HepG2 (cell line): Measurements from ENCODE around the gene FAIM. TPM values are rescaled to one million over a fixed set of nuclear protein-coding genes. Genes with fewer than 3 reads are reported as not detected.

ENCODE experiments used
- ERF ChIP-seq: IDR thresholded peaks from 2 replicates; pipeline ENCODE4 v1.6.1; 2018; ENCODE audit warnings: missing biosample characterization, missing genetic modification reagents
- NONO ChIP-seq, 2 experiments: fragments of 450-650 bp in 1 of 2; sonication (generic) in 1 of 2; formaldehyde crosslinking in 1 of 2; IDR thresholded peaks in 1 of 2; conservative IDR thresholded peaks in 1 of 2; 2 replicates each; pipeline versions ENCODE4 v1.6.1 to v1.8.0; 2017 to 2022; ENCODE audit warnings: mild to moderate bottlenecking in 1 of 2, missing genetic modification reagents in 1 of 2, moderate library complexity in 1 of 2
- ZNF546 ChIP-seq: sonication (generic); formaldehyde crosslinking; conservative IDR thresholded peaks from 2 replicates; pipeline ENCODE4 v1.8.1; 2023; ENCODE audit warnings: mild to moderate bottlenecking, missing genetic modification reagents
- ZSCAN21 ChIP-seq: sonication (generic); formaldehyde crosslinking; IDR thresholded peaks from 2 replicates; pipeline ENCODE4 v1.8.0; 2022; ENCODE audit warnings: mild to moderate bottlenecking, missing genetic modification reagents, moderate library complexity, borderline replicate concordance
- ZSCAN25 ChIP-seq: sonication (generic); formaldehyde crosslinking; IDR thresholded peaks from 2 replicates; pipeline ENCODE4 v1.8.0; 2022; ENCODE audit warnings: mild to moderate bottlenecking, missing genetic modification reagents
- polyA plus RNA-seq, 8 experiments: library from polyadenylated mRNA; depleted of rRNA in 3 of 8; stranded (reverse) in 7 of 8; unstranded in 1 of 8; fragments of >200 nt; fragmentation: Illumina TruSeq in 4 of 8; extraction: Trizol in 4 of 8; gene quantifications; 2 replicates each; pipeline versions ENCODE4 v1.2.1 to v1.2.3, GENCODE V29; 2011 to 2016; ENCODE audit warnings: low read depth in 4 of 8, missing spikeins in 1 of 8, mixed read lengths in 1 of 8; ENCODE audit not compliant: insufficient read depth in 1 of 8
- total RNA-seq, 5 experiments: library from RNA; depleted of rRNA; stranded (reverse); fragments of >200 nt; fragmentation: Illumina TruSeq; extraction: Trizol; gene quantifications; 2 replicates each; pipeline ENCODE4 v1.2.3, GENCODE V29; 2016; ENCODE audit warnings: low read depth in 1 of 5
- TF ChIP-seq, protein P1 (sequence below): sonication (generic); formaldehyde crosslinking; IDR thresholded peaks from 2 replicates; pipeline ENCODE4 v1.8.0; 2022; ENCODE audit warnings: mild to moderate bottlenecking, missing genetic modification reagents, moderate library complexity
- TF ChIP-seq, protein P2 (sequence below): sonication (generic); formaldehyde crosslinking; IDR thresholded peaks from 2 replicates; pipeline ENCODE4 v1.4.0; 2020; ENCODE audit warnings: missing genetic modification reagents
- TF ChIP-seq, protein P3 (sequence below): sonication (generic); formaldehyde crosslinking; IDR thresholded peaks from 2 replicates; pipeline ENCODE4 v1.4.0; 2020; ENCODE audit warnings: mild to moderate bottlenecking, missing genetic modification reagents
- TF ChIP-seq, protein P4 (sequence below): IDR thresholded peaks from 2 replicates; pipeline ENCODE4 v1.6.1; 2016; ENCODE audit warnings: missing compliant biosample characterization, missing genetic modification reagents, borderline replicate concordance
- TF ChIP-seq, protein P5 (sequence below): sonication (generic); formaldehyde crosslinking; conservative IDR thresholded peaks from 2 replicates; pipeline ENCODE4 v1.8.0; 2022; ENCODE audit warnings: missing genetic modification reagents
- TF ChIP-seq, protein P6 (sequence below): sonication (generic); formaldehyde crosslinking; IDR thresholded peaks from 2 replicates; pipeline ENCODE4 v1.4.0; 2020; ENCODE audit warnings: mild to moderate bottlenecking, missing genetic modification reagents

The FAIM gene
- total and polyA plus RNA-seq, 2 of the 13 experiments (the other 11 are each of a cell fraction or from before 2014, with no cell fraction given), result 4.3 to 25.8 TPM

DNA sequence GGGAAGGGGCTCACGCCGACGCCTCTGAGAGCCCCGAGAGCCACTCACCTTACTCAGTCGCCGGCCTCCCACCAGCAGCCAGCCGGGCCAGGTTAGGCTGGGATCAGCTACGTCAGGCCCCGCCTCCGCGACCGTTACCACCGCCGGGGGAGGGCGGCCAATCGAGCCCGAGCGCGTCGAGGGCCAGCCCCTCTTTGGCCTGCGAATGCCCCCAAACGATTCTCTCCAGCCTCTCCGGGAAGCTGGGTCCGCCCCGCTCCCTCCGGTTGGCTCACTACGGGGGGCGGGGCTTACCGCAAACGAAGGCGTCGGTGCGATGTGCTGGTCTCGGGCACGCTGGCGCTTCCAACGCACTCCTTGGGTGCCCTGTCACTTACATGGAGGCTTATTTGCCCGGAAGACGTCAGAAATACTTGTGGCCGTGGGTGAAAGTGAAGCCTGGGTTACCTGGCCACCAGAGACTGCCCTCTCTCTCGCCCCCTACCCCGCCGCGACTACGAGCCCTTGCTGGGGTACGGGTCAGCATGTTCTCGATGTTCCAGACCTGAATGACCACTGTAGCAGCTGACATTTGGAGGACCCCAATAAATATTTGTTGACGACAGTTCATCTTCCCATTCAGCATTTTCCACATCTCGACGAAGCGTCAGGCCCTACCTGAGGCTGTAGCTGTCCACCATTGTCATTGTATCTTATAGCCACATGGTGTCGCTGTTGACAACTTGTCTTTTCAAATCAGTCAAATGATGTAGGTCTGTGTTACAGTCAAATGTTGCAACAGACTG is 14.2 kb upstream of the FAIM start, which contains the start of gene CEP70 (continued):
- TF ChIP-seq, protein P1, sequence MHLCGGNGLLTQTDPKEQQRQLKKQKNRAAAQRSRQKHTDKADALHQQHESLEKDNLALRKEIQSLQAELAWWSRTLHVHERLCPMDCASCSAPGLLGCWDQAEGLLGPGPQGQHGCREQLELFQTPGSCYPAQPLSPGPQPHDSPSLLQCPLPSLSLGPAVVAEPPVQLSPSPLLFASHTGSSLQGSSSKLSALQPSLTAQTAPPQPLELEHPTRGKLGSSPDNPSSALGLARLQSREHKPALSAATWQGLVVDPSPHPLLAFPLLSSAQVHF (CRISPR knock-in tag), result peak; percentile 75; the same call in 1 of the 2 replicates
- TF ChIP-seq, protein P2, sequence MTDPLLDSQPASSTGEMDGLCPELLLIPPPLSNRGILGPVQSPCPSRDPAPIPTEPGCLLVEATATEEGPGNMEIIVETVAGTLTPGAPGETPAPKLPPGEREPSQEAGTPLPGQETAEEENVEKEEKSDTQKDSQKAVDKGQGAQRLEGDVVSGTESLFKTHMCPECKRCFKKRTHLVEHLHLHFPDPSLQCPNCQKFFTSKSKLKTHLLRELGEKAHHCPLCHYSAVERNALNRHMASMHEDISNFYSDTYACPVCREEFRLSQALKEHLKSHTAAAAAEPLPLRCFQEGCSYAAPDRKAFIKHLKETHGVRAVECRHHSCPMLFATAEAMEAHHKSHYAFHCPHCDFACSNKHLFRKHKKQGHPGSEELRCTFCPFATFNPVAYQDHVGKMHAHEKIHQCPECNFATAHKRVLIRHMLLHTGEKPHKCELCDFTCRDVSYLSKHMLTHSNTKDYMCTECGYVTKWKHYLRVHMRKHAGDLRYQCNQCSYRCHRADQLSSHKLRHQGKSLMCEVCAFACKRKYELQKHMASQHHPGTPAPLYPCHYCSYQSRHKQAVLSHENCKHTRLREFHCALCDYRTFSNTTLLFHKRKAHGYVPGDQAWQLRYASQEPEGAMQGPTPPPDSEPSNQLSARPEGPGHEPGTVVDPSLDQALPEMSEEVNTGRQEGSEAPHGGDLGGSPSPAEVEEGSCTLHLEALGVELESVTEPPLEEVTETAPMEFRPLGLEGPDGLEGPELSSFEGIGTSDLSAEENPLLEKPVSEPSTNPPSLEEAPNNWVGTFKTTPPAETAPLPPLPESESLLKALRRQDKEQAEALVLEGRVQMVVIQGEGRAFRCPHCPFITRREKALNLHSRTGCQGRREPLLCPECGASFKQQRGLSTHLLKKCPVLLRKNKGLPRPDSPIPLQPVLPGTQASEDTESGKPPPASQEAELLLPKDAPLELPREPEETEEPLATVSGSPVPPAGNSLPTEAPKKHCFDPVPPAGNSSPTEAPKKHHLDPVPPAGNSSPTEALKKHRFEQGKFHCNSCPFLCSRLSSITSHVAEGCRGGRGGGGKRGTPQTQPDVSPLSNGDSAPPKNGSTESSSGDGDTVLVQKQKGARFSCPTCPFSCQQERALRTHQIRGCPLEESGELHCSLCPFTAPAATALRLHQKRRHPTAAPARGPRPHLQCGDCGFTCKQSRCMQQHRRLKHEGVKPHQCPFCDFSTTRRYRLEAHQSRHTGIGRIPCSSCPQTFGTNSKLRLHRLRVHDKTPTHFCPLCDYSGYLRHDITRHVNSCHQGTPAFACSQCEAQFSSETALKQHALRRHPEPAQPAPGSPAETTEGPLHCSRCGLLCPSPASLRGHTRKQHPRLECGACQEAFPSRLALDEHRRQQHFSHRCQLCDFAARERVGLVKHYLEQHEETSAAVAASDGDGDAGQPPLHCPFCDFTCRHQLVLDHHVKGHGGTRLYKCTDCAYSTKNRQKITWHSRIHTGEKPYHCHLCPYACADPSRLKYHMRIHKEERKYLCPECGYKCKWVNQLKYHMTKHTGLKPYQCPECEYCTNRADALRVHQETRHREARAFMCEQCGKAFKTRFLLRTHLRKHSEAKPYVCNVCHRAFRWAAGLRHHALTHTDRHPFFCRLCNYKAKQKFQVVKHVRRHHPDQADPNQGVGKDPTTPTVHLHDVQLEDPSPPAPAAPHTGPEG, result peak; percentile 56; the same call in 1 of the 2 replicates
- TF ChIP-seq ERF (CRISPR knock-in tag), result peak; percentile 57
- TF ChIP-seq, protein P3, sequence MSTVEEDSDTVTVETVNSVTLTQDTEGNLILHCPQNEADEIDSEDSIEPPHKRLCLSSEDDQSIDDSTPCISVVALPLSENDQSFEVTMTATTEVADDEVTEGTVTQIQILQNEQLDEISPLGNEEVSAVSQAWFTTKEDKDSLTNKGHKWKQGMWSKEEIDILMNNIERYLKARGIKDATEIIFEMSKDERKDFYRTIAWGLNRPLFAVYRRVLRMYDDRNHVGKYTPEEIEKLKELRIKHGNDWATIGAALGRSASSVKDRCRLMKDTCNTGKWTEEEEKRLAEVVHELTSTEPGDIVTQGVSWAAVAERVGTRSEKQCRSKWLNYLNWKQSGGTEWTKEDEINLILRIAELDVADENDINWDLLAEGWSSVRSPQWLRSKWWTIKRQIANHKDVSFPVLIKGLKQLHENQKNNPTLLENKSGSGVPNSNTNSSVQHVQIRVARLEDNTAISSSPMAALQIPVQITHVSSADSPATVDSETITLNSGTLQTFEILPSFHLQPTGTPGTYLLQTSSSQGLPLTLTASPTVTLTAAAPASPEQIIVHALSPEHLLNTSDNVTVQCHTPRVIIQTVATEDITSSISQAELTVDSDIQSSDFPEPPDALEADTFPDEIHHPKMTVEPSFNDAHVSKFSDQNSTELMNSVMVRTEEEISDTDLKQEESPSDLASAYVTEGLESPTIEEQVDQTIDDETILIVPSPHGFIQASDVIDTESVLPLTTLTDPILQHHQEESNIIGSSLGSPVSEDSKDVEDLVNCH (CRISPR knock-in tag), result no peak
- no peak for TF ChIP-seq ZSCAN25 (CRISPR knock-in tag)
- TF ChIP-seq, protein P4, sequence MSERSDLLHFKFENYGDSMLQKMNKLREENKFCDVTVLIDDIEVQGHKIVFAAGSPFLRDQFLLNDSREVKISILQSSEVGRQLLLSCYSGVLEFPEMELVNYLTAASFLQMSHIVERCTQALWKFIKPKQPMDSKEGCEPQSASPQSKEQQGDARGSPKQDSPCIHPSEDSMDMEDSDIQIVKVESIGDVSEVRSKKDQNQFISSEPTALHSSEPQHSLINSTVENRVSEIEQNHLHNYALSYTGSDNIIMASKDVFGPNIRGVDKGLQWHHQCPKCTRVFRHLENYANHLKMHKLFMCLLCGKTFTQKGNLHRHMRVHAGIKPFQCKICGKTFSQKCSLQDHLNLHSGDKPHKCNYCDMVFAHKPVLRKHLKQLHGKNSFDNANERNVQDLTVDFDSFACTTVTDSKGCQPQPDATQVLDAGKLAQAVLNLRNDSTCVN, result no peak; the same call in 1 of the 2 replicates
- no peak for TF ChIP-seq NONO (IDR thresholded peaks at IDR 0.05)
- TF ChIP-seq NONO (CRISPR knock-in tag; conservative IDR thresholded peaks at IDR 0.05), result peak; percentile 59
- peak; percentile 65 for TF ChIP-seq ZSCAN21 (CRISPR knock-in tag)
- peak; percentile 55; the same call in 1 of the 2 replicates for TF ChIP-seq ZNF546 (CRISPR knock-in tag)
- TF ChIP-seq, protein P5, sequence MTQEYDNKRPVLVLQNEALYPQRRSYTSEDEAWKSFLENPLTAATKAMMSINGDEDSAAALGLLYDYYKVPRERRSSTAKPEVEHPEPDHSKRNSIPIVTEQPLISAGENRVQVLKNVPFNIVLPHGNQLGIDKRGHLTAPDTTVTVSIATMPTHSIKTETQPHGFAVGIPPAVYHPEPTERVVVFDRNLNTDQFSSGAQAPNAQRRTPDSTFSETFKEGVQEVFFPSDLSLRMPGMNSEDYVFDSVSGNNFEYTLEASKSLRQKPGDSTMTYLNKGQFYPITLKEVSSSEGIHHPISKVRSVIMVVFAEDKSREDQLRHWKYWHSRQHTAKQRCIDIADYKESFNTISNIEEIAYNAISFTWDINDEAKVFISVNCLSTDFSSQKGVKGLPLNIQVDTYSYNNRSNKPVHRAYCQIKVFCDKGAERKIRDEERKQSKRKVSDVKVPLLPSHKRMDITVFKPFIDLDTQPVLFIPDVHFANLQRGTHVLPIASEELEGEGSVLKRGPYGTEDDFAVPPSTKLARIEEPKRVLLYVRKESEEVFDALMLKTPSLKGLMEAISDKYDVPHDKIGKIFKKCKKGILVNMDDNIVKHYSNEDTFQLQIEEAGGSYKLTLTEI (CRISPR knock-in tag), result no peak
- TF ChIP-seq, protein P6, sequence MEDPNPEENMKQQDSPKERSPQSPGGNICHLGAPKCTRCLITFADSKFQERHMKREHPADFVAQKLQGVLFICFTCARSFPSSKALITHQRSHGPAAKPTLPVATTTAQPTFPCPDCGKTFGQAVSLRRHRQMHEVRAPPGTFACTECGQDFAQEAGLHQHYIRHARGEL (CRISPR knock-in tag), result no peak
